GM12874 (cell line): ENCODE results near the gene FREM1.

Source experiments
- CTCF ChIP-seq: IDR thresholded peaks from 2 replicates; pipeline ENCODE4 v1.5.1; 2011; ENCODE audit warnings: low read depth, mild to moderate bottlenecking, control low read depth, low read length, moderate library complexity; ENCODE audit not compliant: insufficient read depth

Gene FREM1

GRCh38 chr9:14829204-14829603, 81.0 kb downstream of the FREM1 start:
- TF ChIP-seq CTCF: no peak

- no peak for TF ChIP-seq CTCF
These were observed 82.4 kb downstream of the FREM1 start for GRCh38 chr9:14827805-14828204.

GRCh38 chr9:14824481-14824880, 85.7 kb downstream of the FREM1 start:
- no peak for TF ChIP-seq CTCF

- no peak for TF ChIP-seq CTCF
These were observed 86.4 kb downstream of the FREM1 start for GRCh38 chr9:14823800-14824199.

- TF ChIP-seq CTCF: no peak
These were observed 87.6 kb downstream of the FREM1 start for GRCh38 chr9:14822666-14823065.

- TF ChIP-seq CTCF: no peak
These were observed 91.0 kb downstream of the FREM1 start for GRCh38 chr9:14819183-14819582.

- no peak for TF ChIP-seq CTCF
These were observed 96.0 kb downstream of the FREM1 start for GRCh38 chr9:14814249-14814628.
